B cell (primary cell): ENCODE measurements around the gene NOL12. TPM values are rescaled to one million over a fixed set of nuclear protein-coding genes. Genes with fewer than 3 reads are reported as not detected.

Experiments
- ATAC-seq: fragments of 200-7000 bp; cut with Tn5 transposase; one replicate; pipeline ENCODE4 v1.10.0; 2021; ENCODE audit warnings: low read depth, mild to moderate bottlenecking, moderate number of reproducible peaks, moderate library complexity
- CTCF ChIA-PET: fragments of 350-600 bp; sonication (Branson Sonifier 250); formaldehyde crosslinking; loops from one replicate; lab custom pipeline; 2021; ENCODE audit warnings: antibody characterized with exemption, inconsistent platforms; lab: Charles Lee
- POLR2A ChIA-PET: fragments of 350-600 bp; sonication (Branson Sonifier 250); formaldehyde crosslinking; loops from one replicate; lab custom pipeline; 2021; ENCODE audit warnings: antibody characterized with exemption; lab: Charles Lee
- DNase-seq: peaks from one replicate; pipeline ENCODE4 v3.0.0; 2013
- H2AFZ ChIP-seq: 2 replicates; pipeline ENCODE4 v1.6.1; 2012; ENCODE audit warnings: mild to moderate bottlenecking, low read depth, low read length; ENCODE audit not compliant: insufficient read depth, poor library complexity, severe bottlenecking
- H3K27ac ChIP-seq, 2 donors: 1 replicate in 1 of 2; 2 replicates in 1 of 2; pipeline ENCODE4 v1.5.1; 2012 to 2013; ENCODE audit warnings: low read length in 2 of 2, mild to moderate bottlenecking in 2 of 2, moderate library complexity in 1 of 2
- H3K27me3 ChIP-seq, 4 experiments: fragments of 200-600 bp in 1 of 4; sonication (generic) in 1 of 4; replicated peaks in 1 of 4; 1 replicate in 2 of 4; 2 replicates in 2 of 4; pipeline versions ENCODE4 v1.6.1 to v1.7.0; 2013 to 2016; ENCODE audit warnings: low read length in 3 of 4, mild to moderate bottlenecking in 2 of 4, mixed read lengths in 1 of 4, moderate library complexity in 1 of 4; ENCODE audit not compliant: insufficient read depth in 4 of 4, control insufficient read depth in 3 of 4; ENCODE audit errors: control extremely low read depth in 1 of 4
- H3K36me3 ChIP-seq, 2 experiments: replicated peaks in 1 of 2; 1 replicate in 1 of 2; 2 replicates in 1 of 2; pipeline versions ENCODE4 v1.6.1 to v1.7.1; 2013; ENCODE audit warnings: low read length in 1 of 2; ENCODE audit not compliant: insufficient read depth in 2 of 2, control insufficient read depth in 1 of 2; ENCODE audit errors: control extremely low read depth in 1 of 2, extremely low read depth in 1 of 2
- H3K4me1 ChIP-seq, 2 donors: fragments of 200-600 bp in 1 of 2; sonication (generic) in 1 of 2; 1 replicate in 1 of 2; 2 replicates in 1 of 2; pipeline versions ENCODE4 v1.5.1 to v1.6.1; 2013 to 2017; ENCODE audit warnings: low read length in 2 of 2; ENCODE audit not compliant: control insufficient read depth in 2 of 2, insufficient read depth in 2 of 2
- H3K4me2 ChIP-seq: replicated peaks from 2 replicates; pipeline ENCODE3; 2012; ENCODE audit warnings: mild to moderate bottlenecking, low read depth, low read length; ENCODE audit not compliant: poor library complexity, severe bottlenecking
- H3K4me3 ChIP-seq, 5 experiments: fragments of 200-600 bp in 1 of 5; sonication (generic) in 1 of 5; 1 replicate in 3 of 5; 2 replicates in 2 of 5; pipeline versions ENCODE4 v1.5.1 to v1.7.0; 2011 to 2016; ENCODE audit warnings: low read length in 4 of 5, mild to moderate bottlenecking in 4 of 5, low read depth in 2 of 5, control low read depth in 1 of 5, moderate library complexity in 1 of 5; ENCODE audit not compliant: insufficient read depth in 1 of 5; ENCODE audit errors: control extremely low read depth in 1 of 5, extremely low read depth in 1 of 5
- H3K79me2 ChIP-seq: fragments of 200-600 bp; sonication (generic); one replicate; pipeline ENCODE4 v1.6.0; 2016; ENCODE audit warnings: low read length; ENCODE audit not compliant: control insufficient read depth, insufficient read depth
- H3K9ac ChIP-seq: fragments of 200-600 bp; sonication (generic); 2 replicates; pipeline ENCODE4 v1.6.1; 2017; ENCODE audit warnings: mild to moderate bottlenecking, low read length, moderate library complexity
- H3K9me3 ChIP-seq, 3 donors: one replicate each; pipeline versions ENCODE4 v1.6.1 to v1.7.1; 2013; ENCODE audit warnings: low read length in 2 of 3; ENCODE audit not compliant: control insufficient read depth in 2 of 3, insufficient read depth in 1 of 3; ENCODE audit errors: control extremely low read depth in 1 of 3
- H4K20me1 ChIP-seq: 2 replicates; pipeline ENCODE4 v1.6.0; 2012; ENCODE audit warnings: mild to moderate bottlenecking, low read length; ENCODE audit not compliant: insufficient read depth, control insufficient read depth, poor library complexity, severe bottlenecking
- H3K27ac Mint-ChIP-seq: one replicate; pipeline ENCODE4 v1.8.0; 2021; ENCODE audit warnings: mixed read lengths
- H3K27me3 Mint-ChIP-seq: one replicate; pipeline ENCODE4 v1.8.0; 2021; ENCODE audit warnings: mixed read lengths
- H3K4me1 Mint-ChIP-seq: one replicate; pipeline ENCODE4 v1.8.0; 2021; ENCODE audit warnings: mixed read lengths
- H3K4me3 Mint-ChIP-seq: one replicate; pipeline ENCODE4 v1.8.0; 2021; ENCODE audit warnings: mixed read lengths
- H3K9me3 Mint-ChIP-seq: one replicate; pipeline ENCODE4 v1.8.0; 2022; ENCODE audit warnings: mixed read lengths; ENCODE audit not compliant: insufficient read depth
- EZH2 ChIP-seq: IDR thresholded peaks from 2 replicates; pipeline ENCODE4 v1.6.1; 2012; ENCODE audit warnings: borderline replicate concordance, low read depth, mild to moderate bottlenecking, moderate library complexity, low read length; ENCODE audit not compliant: insufficient read depth, poor library complexity, severe bottlenecking
- WGBS: methylation state at CpG from one replicate; pipeline ENCODE4 v1.1.5; 2013; ENCODE audit warnings: missing lambda C conversion rate; ENCODE audit not compliant: insufficient coverage; 5-methylcytosine and 5-hydroxymethylcytosine counted together
- intact Hi-C: fragments of 100-400 bp; cut with micrococcal nuclease; formaldehyde crosslinking; loops from one replicate; pipeline ENCODE4 v1.10.0; 2022
- polyA plus RNA-seq: library from polyadenylated mRNA; depleted of rRNA; stranded (reverse); fragments of >200 nt; gene quantifications from 2 replicates; pipeline ENCODE4 v1.2.3, GENCODE V29; 2012
- total RNA-seq, 2 donors: library from RNA; stranded (reverse); fragments of 120-200 nt in 1 of 2; gene quantifications; 1 replicate in 1 of 2; 2 replicates in 1 of 2; pipeline versions ENCODE4 v1.2.3 to v1.2.4, GENCODE V29; 2013 to 2022
- TF ChIP-seq, protein P1 (sequence below): fragments of 200-600 bp; IDR thresholded peaks from one replicate; pipeline ENCODE4 v1.8.0; 2022; ENCODE audit warnings: antibody characterized with exemption, mild to moderate bottlenecking

NOL12 gene
- total and polyA plus RNA-seq, 2 donors (not counting 1 experiment from before 2014, with no cell fraction given) = 34.7 to 43.1 TPM

DNA sequence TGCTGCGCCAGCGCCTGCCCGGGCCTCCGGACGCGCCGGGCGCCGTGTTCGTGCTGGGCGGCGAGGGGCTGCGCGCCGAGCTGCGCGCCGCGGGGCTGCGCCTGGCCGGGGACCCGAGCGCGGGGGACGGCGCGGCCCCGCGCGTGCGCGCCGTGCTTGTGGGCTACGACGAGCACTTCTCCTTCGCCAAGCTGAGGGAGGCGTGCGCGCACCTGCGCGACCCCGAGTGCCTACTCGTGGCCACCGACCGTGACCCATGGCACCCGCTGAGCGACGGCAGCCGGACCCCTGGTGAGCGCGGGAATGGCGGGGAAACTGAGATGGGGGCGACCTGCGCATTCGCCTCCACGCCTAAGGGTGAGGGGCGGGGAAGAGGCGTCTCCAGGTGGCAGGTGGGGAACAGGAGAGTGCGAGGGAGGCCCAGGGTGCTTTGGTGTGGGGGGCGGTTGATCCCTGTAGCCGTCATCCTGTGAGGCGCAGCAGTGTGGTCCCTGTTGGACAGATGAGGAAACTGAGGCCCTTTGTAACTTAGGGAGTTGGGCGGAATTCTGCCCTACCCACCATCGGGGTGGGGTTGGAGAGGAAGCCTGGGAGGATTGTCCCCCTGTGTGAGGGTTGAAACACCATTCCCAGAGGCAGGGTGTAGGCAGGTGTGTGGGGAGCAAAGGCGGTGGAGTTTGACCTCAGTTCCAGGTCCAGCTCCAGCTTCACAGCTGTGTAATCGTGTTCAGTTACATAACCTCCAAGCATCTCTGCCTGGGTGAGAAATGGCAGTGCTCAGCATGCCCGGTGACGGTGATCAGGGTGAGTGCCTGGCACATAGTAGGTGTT is 26.9 kb upstream of the NOL12 start:
- peak overlapping the region; percentile 39 to 71 (median 56) for H3K4me3 ChIP-seq
- WGBS = 4% methylated on average over 68 of the region's 68 CpGs
- H3K9ac ChIP-seq = peak overlapping the region; percentile 66

More for the DNA sequence above, 26.9 kb upstream of the NOL12 start:
- Histone ChIP-seq H3K27me3 (no peaks in the 10 kb centered on the region), H3K9me3 (no peaks in the 10 kb centered on the region), H3K79me2 (peaks cover 45% of the 10 kb centered on the region), H3K27ac (peak overlapping the region; percentile 48 to 71), H3K4me2 (peak overlapping the region; percentile 97), H4K20me1 (peaks cover 8% of the 10 kb centered on the region), H2AFZ (peak overlapping the region; percentile 66), H3K36me3 (peaks cover 0 to 5% of the 10 kb centered on the region in 2 experiments), H3K4me1 (peaks cover 38 to 49% of the 10 kb centered on the region in 2 donors)
- intact Hi-C loops = no loop called here
- peak; percentile 74 for DNase-seq
- H3K27ac Mint-ChIP-seq = peak overlapping the region; percentile 88
- ChIA-PET CTCF (interaction anchor here (1.2 to 22.6 kb wide), 11 partner anchors 9 to 204 kb away, joined by 3 to 462 read pairs (median 13); partner anchors contain the start of genes GGA1, LGALS1 and NOL12), POLR2A (interaction anchor here (0.7 to 3.0 kb wide), 9 partner anchors 17 to 51 kb away, joined by 3 to 44 read pairs (median 7); partner anchors contain the start of genes GGA1, LGALS1 and NOL12)
- H3K4me1 Mint-ChIP-seq = peaks cover 49% of the 10 kb centered on the region
- ATAC-seq = no peak
- peak overlapping the region; percentile 89 for H3K4me3 Mint-ChIP-seq
- no peak for TF ChIP-seq EZH2
- TF ChIP-seq, protein P1, sequence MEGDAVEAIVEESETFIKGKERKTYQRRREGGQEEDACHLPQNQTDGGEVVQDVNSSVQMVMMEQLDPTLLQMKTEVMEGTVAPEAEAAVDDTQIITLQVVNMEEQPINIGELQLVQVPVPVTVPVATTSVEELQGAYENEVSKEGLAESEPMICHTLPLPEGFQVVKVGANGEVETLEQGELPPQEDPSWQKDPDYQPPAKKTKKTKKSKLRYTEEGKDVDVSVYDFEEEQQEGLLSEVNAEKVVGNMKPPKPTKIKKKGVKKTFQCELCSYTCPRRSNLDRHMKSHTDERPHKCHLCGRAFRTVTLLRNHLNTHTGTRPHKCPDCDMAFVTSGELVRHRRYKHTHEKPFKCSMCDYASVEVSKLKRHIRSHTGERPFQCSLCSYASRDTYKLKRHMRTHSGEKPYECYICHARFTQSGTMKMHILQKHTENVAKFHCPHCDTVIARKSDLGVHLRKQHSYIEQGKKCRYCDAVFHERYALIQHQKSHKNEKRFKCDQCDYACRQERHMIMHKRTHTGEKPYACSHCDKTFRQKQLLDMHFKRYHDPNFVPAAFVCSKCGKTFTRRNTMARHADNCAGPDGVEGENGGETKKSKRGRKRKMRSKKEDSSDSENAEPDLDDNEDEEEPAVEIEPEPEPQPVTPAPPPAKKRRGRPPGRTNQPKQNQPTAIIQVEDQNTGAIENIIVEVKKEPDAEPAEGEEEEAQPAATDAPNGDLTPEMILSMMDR = no peak
- H3K27me3 Mint-ChIP-seq = no peaks in the 10 kb centered on the region
- H3K9me3 Mint-ChIP-seq = no peaks in the 10 kb centered on the region
